Endothelial cell of umbilical vein (primary cell): ENCODE measurements around the gene RAD18. TPM values are rescaled to one million over a fixed set of nuclear protein-coding genes. Genes with fewer than 3 reads are reported as not detected.

ENCODE experiments used
- BruUV-seq: library from RNA; stranded (reverse); fragments of 400-500 nt; replicated peaks from 2 replicates; lab custom pipeline; 2021; lab: Mats Ljungman, UMichigan
- CTCF ChIA-PET: fragments of 300-600, 350-600 bp; sonication (Branson Sonifier 250); formaldehyde crosslinking; loops from one replicate; lab custom pipeline; 2021; ENCODE audit warnings: antibody characterized with exemption, inconsistent platforms; lab: Charles Lee
- POLR2A ChIA-PET: fragments of 300-600, 350-600 bp; sonication (Branson Sonifier 250); formaldehyde crosslinking; loops from one replicate; lab custom pipeline; 2021; ENCODE audit warnings: antibody characterized with exemption, inconsistent platforms; lab: Charles Lee
- DNase-seq: peaks from one replicate; pipeline ENCODE4 v3.0.0-alpha.2; 2011; ENCODE audit warnings: low read depth, low spot score
- FAIRE-seq: peaks from 2 replicates; lab custom pipeline; 2011; peaks lifted over from hg19 to GRCh38; lab: Jason Lieb, UNC
- H2AFZ ChIP-seq: 2 replicates; pipeline ENCODE4 v1.6.0; 2012; ENCODE audit warnings: low read depth, low read length, control low read depth, inconsistent platforms
- H3K27ac ChIP-seq: 2 replicates; pipeline ENCODE4 v1.5.1; 2011; ENCODE audit warnings: low read depth, mild to moderate bottlenecking, control low read depth, low read length, moderate library complexity; ENCODE audit not compliant: insufficient read depth
- H3K27me3 ChIP-seq, 2 experiments: 2 replicates each; pipeline versions ENCODE4 v1.6.0 to v1.6.1; 2011; ENCODE audit warnings: low read length in 2 of 2, mixed read lengths in 1 of 2; ENCODE audit not compliant: control insufficient read depth in 2 of 2, insufficient read depth in 2 of 2
- H3K36me3 ChIP-seq, 2 experiments: 2 replicates in 1 of 2; 3 replicates in 1 of 2; pipeline ENCODE4 v1.5.1; 2011; ENCODE audit warnings: low read length in 2 of 2, mild to moderate bottlenecking in 1 of 2, moderate library complexity in 1 of 2; ENCODE audit not compliant: control insufficient read depth in 2 of 2, insufficient read depth in 2 of 2; ENCODE audit errors: extremely low read depth in 1 of 2
- H3K4me1 ChIP-seq: 3 replicates; pipeline ENCODE4 v1.5.1; 2011; ENCODE audit warnings: mild to moderate bottlenecking, low read length; ENCODE audit not compliant: control insufficient read depth, insufficient read depth; ENCODE audit errors: extremely low read depth
- H3K4me2 ChIP-seq: 2 replicates; pipeline ENCODE4 v1.6.1; 2011; ENCODE audit warnings: low read length, control low read depth, mixed read lengths; ENCODE audit not compliant: insufficient read depth
- H3K4me3 ChIP-seq, 3 experiments: fragments of 200-600 bp in 1 of 3; sonication (generic), shearing (Covaris generic) in 1 of 3; replicated peaks in 1 of 3; 2 replicates each; pipeline ENCODE4 v1.5.1; 2011 to 2016; ENCODE audit warnings: control low read depth in 3 of 3, low read length in 3 of 3, mild to moderate bottlenecking in 2 of 3, inconsistent platforms in 1 of 3, low read depth in 1 of 3, moderate library complexity in 1 of 3; ENCODE audit not compliant: insufficient read depth in 1 of 3
- H3K79me2 ChIP-seq: 2 replicates; pipeline ENCODE4 v1.6.0; 2012; ENCODE audit warnings: low read length, inconsistent platforms; ENCODE audit not compliant: control insufficient read depth, insufficient read depth
- H3K9ac ChIP-seq: replicated peaks from 2 replicates; pipeline ENCODE3; 2011; ENCODE audit warnings: low read length, control low read depth; ENCODE audit not compliant: insufficient read depth; ENCODE audit errors: extremely low read depth
- H3K9me1 ChIP-seq: replicated peaks from 3 replicates; pipeline ENCODE4 v1.6.0; 2011; ENCODE audit warnings: mild to moderate bottlenecking, low read length; ENCODE audit not compliant: control insufficient read depth, insufficient read depth; ENCODE audit errors: extremely low read depth
- H3K9me3 ChIP-seq: replicated peaks from 2 replicates; pipeline ENCODE4 v1.5.1; 2012; ENCODE audit warnings: low read length, inconsistent platforms; ENCODE audit not compliant: control insufficient read depth, insufficient read depth
- H4K20me1 ChIP-seq: replicated peaks from 2 replicates; pipeline ENCODE3; 2011; ENCODE audit warnings: mild to moderate bottlenecking, low read length; ENCODE audit not compliant: control insufficient read depth, insufficient read depth; ENCODE audit errors: extremely low read depth
- CTCF ChIP-seq, 2 donors: IDR thresholded peaks; 1 replicate in 1 of 2; 2 replicates in 1 of 2; pipeline ENCODE4 v1.5.1; 2011; ENCODE audit warnings: low read length in 2 of 2, mild to moderate bottlenecking in 2 of 2, moderate library complexity in 2 of 2, control low read depth in 1 of 2, inconsistent platforms in 1 of 2, low read depth in 1 of 2; ENCODE audit not compliant: insufficient read depth in 1 of 2; ENCODE audit errors: extremely low read depth in 1 of 2
- EZH2 ChIP-seq: IDR thresholded peaks from 2 replicates; pipeline ENCODE4 v1.6.1; 2012; ENCODE audit warnings: borderline replicate concordance, low read depth, mild to moderate bottlenecking, moderate library complexity, low read length, inconsistent platforms; ENCODE audit not compliant: severe bottlenecking
- FOS ChIP-seq: IDR thresholded peaks from 2 replicates; pipeline ENCODE4 v1.6.1; 2011; ENCODE audit warnings: mild to moderate bottlenecking, low read length, moderate library complexity, borderline replicate concordance; ENCODE audit not compliant: insufficient read depth
- GATA2 ChIP-seq: IDR thresholded peaks from 2 replicates; pipeline ENCODE4 v1.7.0; 2011; ENCODE audit warnings: low read depth, mild to moderate bottlenecking, moderate library complexity, mixed read lengths, low read length; ENCODE audit not compliant: insufficient read length, insufficient read depth
- JUN ChIP-seq: IDR thresholded peaks from 2 replicates; pipeline ENCODE4 v1.6.1; 2011; ENCODE audit warnings: borderline replicate concordance, low read depth; ENCODE audit not compliant: insufficient read length, insufficient read depth
- MAX ChIP-seq: IDR thresholded peaks from 2 replicates; pipeline ENCODE4 v1.6.1; 2011; ENCODE audit not compliant: insufficient read depth, insufficient read length
- MYC ChIP-seq: IDR thresholded peaks from one replicate; pipeline ENCODE4 v1.6.1; 2011; ENCODE audit warnings: mild to moderate bottlenecking, low read depth, low read length
- POLR2A ChIP-seq: IDR thresholded peaks from 2 replicates; pipeline ENCODE4 v1.6.1; 2012; ENCODE audit warnings: low read depth, mild to moderate bottlenecking, control low read depth, low read length
- POLR2AphosphoS5 ChIP-seq: IDR thresholded peaks from 2 replicates; pipeline ENCODE4 v1.6.1; 2012; ENCODE audit warnings: low read depth, mild to moderate bottlenecking, control low read depth, low read length, moderate library complexity; ENCODE audit not compliant: insufficient read depth
- dilution Hi-C: fragments of 300-500 bp; cut with MboI; formaldehyde crosslinking; loops from one replicate; pipeline ENCODE4 v1.15.0; 2019; ENCODE audit warnings: low sequenced_read_pairs; ENCODE audit not compliant: extremely low pct_ligation_motif_present
- intact Hi-C: fragments of 100-400 bp; cut with micrococcal nuclease; formaldehyde crosslinking; loops from one replicate; pipeline ENCODE4 v1.10.0; 2022
- polyA plus RNA-seq, 4 experiments: library from polyadenylated mRNA; depleted of rRNA in 3 of 4; stranded (reverse) in 3 of 4; unstranded in 1 of 4; fragments of >200 nt; gene quantifications; 2 replicates each; pipeline versions ENCODE4 v1.2.1 to v1.2.3, GENCODE V29; 2011 to 2012; ENCODE audit warnings: missing spikeins in 1 of 4
- total RNA-seq: library from RNA; stranded (reverse); gene quantifications from 2 replicates; pipeline ENCODE4 v1.2.3, GENCODE V29; 2021

Gene RAD18
- total and polyA plus RNA-seq, 2 donors (not counting 3 experiments of a cell fraction or from before 2014, with no cell fraction given): 7.9 to 23.8 TPM

GRCh38 chr3:8856721-8857120, 106.6 kb downstream of the RAD18 start:
- no peak for TF ChIP-seq EZH2
- TF ChIP-seq MAX: no peak
- TF ChIP-seq POLR2A: no peak
- no peak for TF ChIP-seq POLR2AphosphoS5
- TF ChIP-seq FOS: no peak
- TF ChIP-seq CTCF (IDR thresholded peaks at IDR 0.05; ENCODE audit: extremely low read depth in 1 of 2, insufficient read depth in 1 of 2, low read depth in 1 of 2, low read length in 2 of 2): no peak
- DNase-seq (no peak), FAIRE-seq (no peak)
- Histone ChIP-seq H3K27ac (no peak overlapping the region), H3K79me2 (no peaks in the 10 kb centered on the region), H3K4me1 (no peaks in the 10 kb centered on the region), H3K36me3 (no peaks in the 10 kb centered on the region), H3K9me3 (no peaks in the 10 kb centered on the region), H4K20me1 (no peaks in the 10 kb centered on the region), H3K4me3 (no peak overlapping the region), H3K4me2 (no peak overlapping the region), H3K9me1 (no peaks in the 10 kb centered on the region), H3K9ac (no peak overlapping the region), H2AFZ (no peak overlapping the region), H3K27me3 (no peaks in the 10 kb centered on the region)
- intact Hi-C loops: no loop called here
- ChIA-PET CTCF (no interaction called here), POLR2A (no interaction called here)
- no TSS peak for BruUV-seq
- dilution Hi-C loops: no loop called here

GRCh38 chr3:8856071-8856470, 107.2 kb downstream of the RAD18 start:
- H4K20me1 ChIP-seq: no peaks in the 10 kb centered on the region
- no peaks in the 10 kb centered on the region for H3K27me3 ChIP-seq
- dilution Hi-C loops (no loop called here), intact Hi-C loops (no loop called here)
- no peaks in the 10 kb centered on the region for H3K79me2 ChIP-seq
- no peaks in the 10 kb centered on the region for H3K36me3 ChIP-seq
- ChIA-PET CTCF (interaction anchor here (1.2 kb wide), 1 partner anchor 27 kb away, joined by 3 read pairs; no protein-coding TSS in a partner anchor), POLR2A (no interaction called here)
- TF ChIP-seq JUN (no peak), POLR2AphosphoS5 (no peak), EZH2 (no peak), MAX (no peak), GATA2 (no peak), FOS (no peak), MYC (no peak), CTCF (IDR thresholded peaks at IDR 0.05; ENCODE audit: extremely low read depth in 1 of 2, insufficient read depth in 1 of 2, low read depth in 1 of 2, low read length in 2 of 2) (no peak), POLR2A (no peak)
- no peaks in the 10 kb centered on the region for H3K9me1 ChIP-seq
- DNase-seq (no peak), FAIRE-seq (no peak)
- no TSS peak for BruUV-seq
- no peak overlapping the region for H3K27ac ChIP-seq
- no peak overlapping the region for H3K4me3 ChIP-seq
- H3K9me3 ChIP-seq: no peaks in the 10 kb centered on the region
- H3K4me2 ChIP-seq: no peak overlapping the region
- H3K4me1 ChIP-seq: no peaks in the 10 kb centered on the region
- H3K9ac ChIP-seq: no peak overlapping the region
- no peak overlapping the region for H2AFZ ChIP-seq
